ENCODE results near the gene DAZAP2.

DNA sequence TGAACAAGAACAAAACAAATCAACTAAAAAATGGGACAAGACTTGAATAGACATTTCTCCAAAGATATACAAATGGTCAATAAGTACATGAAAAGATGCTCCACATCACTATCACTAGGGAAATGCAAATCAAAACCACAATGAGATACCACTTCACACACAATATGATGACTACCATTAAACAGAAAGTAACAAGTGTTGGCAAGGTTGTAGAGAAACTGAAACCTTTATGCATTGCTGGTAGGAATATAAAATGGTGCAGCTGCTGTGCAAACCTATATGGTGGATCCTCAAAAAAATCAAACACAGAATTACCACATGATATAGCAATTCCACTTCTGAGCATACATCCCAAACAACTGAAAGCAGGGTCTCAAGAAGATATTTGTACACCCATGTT is 26.4 kb downstream of the DAZAP2 start:
- TF ChIP-seq, protein P1, sequence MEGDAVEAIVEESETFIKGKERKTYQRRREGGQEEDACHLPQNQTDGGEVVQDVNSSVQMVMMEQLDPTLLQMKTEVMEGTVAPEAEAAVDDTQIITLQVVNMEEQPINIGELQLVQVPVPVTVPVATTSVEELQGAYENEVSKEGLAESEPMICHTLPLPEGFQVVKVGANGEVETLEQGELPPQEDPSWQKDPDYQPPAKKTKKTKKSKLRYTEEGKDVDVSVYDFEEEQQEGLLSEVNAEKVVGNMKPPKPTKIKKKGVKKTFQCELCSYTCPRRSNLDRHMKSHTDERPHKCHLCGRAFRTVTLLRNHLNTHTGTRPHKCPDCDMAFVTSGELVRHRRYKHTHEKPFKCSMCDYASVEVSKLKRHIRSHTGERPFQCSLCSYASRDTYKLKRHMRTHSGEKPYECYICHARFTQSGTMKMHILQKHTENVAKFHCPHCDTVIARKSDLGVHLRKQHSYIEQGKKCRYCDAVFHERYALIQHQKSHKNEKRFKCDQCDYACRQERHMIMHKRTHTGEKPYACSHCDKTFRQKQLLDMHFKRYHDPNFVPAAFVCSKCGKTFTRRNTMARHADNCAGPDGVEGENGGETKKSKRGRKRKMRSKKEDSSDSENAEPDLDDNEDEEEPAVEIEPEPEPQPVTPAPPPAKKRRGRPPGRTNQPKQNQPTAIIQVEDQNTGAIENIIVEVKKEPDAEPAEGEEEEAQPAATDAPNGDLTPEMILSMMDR (IDR thresholded peaks at IDR 0.05; ENCODE audit: poor library complexity), result no peak
- TF ChIP-seq EZH2phosphoT487 (IDR thresholded peaks at IDR 0.05; ENCODE audit: low read depth, severe bottlenecking, unreplicated experiment) (no peak), EZH2 (IDR thresholded peaks at IDR 0.05; ENCODE audit: borderline replicate concordance) (no peak)

Data from hepatocyte (in vitro differentiated cells).